HG02840 (cell line): ENCODE measurements around the gene LEMD3.
A peak's percentile ranks its signal among the peaks of the same experiment; 100 is the strongest.

ENCODE experiments used
- ATAC-seq: cut with Tn5 transposase; IDR thresholded peaks from one replicate; pipeline ENCODE4 v1.9.1; 2021; ENCODE audit warnings: mild to moderate bottlenecking, moderate library complexity, moderate number of reproducible peaks; ENCODE audit not compliant: unreplicated experiment, low FRiP score

The LEMD3 gene

DNA sequence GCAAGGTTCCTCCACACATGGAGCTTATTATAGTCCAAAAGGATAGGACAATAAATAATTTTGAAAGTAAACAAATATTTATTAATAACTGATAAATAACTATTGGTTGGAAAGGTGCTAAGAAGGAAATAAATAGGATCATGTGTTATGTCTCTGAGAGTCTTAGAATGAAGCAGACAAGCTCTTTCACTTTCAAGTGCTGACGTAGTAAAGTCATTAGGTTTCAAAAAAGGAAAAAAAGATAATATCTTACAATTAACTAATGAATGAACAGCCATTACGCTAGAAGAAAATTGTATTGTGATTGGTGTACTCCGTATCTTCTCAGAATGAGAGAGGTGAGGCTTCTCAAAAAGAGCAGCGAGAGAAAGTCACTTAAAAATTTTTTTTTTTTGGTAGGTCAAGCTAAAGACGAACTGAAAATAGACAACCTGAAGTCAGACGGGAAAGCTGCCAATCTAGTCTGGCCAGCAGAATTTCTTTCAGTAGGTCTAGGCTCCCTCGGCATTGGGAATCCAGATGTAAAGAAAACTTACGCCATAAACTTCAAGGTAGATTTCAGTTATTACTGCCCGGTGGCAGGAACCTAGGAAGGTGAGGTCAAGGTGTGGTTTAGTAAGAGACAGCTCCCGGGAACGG is 583 bp upstream of the LEMD3 start:
- ATAC-seq: no peak

DNA sequence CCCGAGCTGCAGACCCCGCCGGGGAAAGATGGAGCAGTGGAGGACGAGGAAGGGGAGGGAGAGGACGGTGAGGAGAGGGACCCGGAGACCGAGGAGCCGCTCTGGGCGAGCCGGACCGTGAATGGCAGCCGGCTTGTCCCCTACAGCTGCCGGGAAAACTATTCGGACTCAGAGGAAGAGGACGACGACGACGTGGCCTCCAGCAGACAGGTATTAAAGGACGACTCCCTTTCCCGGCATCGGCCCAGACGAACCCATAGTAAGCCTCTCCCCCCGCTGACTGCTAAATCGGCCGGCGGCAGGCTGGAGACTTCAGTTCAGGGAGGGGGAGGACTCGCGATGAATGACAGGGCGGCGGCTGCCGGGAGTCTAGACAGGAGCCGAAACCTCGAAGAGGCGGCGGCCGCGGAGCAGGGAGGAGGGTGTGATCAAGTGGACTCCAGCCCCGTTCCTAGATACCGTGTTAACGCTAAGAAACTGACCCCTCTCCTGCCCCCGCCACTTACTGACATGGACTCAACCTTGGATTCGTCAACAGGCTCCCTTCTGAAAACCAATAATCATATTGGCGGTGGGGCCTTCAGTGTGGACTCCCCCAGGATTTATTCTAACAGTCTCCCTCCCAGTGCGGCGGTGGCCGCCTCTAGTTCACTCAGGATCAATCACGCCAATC is 962 bp downstream of the LEMD3 start:
- peak; percentile 43 for ATAC-seq

GRCh38 chr12:65171073-65171472 is 1.7 kb downstream of the LEMD3 start:
- ATAC-seq: no peak

DNA sequence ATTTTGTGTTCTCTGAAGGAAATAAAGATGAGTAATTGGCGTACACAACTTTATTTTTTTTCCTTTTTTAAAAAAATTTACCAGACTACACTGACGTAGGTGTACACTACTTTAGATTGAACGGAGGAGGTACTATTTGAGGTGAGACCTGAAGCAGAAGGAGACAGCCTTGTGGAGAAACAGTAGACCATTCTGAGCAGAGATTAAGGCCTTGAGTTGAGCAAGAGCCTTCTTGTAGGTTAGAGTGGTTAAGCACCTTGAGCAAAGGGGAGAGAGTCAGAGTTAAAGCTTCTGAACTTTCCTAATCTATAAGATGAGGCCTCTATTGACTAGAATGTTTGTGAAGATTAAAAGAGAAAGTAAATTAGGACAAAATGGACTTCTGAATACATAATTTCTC is 2.5 kb downstream of the LEMD3 start:
- no peak for ATAC-seq

GRCh38 chr12:65175385-65175784 is 6.0 kb downstream of the LEMD3 start:
- ATAC-seq: no peak

DNA sequence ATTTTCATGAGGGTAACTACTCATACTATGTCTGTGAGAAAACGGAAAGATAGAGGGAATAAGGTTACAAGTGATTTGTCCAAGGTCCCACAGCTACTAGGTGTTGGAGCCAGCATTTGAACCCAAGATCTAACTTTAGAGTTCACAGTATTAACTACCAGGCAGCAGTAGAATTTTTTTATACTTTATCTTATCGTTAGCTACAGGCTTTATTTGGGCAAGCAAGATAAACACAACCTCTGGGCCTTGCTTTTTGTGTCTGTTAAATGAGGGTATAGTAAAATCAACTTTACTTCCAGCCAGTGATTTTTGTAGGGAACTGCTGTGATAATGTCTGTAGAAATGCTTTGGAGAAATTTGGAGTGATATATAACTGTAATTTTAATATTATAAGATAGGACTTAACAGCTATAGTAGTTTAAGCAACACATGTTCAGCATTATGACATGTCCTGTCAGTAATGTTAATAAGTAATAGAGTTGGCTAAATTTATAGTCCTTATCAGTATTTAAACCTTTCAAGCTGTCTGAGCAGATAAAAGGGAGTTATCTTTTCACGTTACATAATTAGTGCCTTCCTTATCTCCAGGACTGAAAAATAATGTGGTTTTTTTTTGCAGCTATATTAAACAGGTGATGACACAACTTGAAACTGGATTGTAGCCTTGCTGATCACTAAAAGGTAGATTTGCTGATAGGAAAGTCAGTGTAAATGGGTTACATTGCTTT is 12.8 kb downstream of the LEMD3 start:
- ATAC-seq: no peak

DNA sequence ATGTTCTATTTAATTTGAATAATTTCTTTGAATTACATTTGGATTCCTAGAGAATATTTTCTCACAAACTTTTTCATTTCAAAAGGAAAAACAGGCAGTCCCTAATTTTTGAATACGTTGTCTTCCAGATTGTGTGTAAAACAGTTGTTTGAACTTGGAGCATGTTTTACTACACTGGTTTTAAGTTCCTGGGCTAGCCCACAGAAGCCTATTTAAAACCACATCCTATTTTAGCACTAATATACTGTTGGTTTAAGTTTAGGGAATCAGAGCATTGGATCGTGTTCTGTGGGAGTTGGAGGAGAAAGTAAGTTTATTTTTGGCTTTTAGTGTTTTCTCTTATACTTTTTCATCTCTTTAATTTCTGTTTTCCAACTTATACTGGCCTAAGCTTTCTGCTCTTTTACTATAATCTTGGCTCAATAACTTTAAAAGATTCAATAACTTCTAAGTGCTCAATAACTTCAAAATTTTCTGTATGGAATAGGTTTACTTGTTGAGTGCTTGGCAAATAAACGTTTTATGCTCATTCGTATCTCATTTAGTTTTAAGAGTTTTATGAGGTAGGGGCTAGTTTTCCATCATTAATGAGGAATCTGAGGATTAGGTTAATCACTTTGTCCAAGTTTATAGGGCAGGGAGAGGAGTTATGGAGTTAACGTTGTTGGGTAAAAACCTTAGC is 14.9 kb downstream of the LEMD3 start:
- no peak for ATAC-seq

DNA sequence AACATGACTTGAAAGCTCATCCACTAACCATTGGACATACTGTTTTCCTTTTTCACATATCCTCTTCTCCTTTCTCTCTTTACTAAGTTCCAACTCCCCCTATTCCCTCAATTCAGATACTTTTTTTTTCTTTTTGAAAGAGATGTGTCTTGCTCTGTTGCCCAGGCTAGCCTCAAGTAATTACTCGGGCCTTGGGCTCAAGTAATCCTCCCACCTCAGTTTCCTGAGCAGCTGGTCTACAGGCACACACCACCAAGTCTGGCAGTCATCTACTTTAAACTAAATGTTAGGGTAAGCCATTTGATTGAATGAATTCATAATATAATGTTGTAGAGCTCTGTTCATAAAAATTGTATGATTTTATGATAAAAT is 15.5 kb downstream of the LEMD3 start:
- ATAC-seq: no peak

- ATAC-seq: no peak
Observed at GRCh38 chr12:65187665-65188064, 18.3 kb downstream of the LEMD3 start.

DNA sequence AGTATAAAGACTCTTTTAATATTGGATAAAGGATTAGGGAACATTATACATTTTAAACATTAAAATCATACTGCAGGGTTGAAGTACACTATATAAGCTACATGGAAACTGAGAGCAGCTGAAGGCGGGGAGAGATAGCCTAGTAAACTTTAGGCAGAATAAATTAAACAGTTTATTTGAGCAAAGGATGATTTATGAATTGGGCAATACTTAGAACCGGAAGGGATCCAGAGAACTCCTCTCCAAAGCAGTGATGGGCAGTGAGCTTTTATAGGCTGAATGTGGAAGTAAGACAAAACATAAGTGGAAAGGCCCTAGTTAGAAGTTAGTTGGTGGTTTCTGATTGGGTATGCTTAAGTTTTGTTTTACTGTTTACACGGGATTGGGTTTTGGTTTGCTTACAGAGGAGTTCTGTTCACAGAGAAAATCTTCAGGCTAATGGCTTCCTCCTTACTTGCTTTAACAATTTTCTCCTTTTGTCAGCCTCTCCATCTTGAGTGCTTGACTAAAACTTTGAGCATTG is 18.9 kb downstream of the LEMD3 start:
- peak; percentile 24 for ATAC-seq

DNA sequence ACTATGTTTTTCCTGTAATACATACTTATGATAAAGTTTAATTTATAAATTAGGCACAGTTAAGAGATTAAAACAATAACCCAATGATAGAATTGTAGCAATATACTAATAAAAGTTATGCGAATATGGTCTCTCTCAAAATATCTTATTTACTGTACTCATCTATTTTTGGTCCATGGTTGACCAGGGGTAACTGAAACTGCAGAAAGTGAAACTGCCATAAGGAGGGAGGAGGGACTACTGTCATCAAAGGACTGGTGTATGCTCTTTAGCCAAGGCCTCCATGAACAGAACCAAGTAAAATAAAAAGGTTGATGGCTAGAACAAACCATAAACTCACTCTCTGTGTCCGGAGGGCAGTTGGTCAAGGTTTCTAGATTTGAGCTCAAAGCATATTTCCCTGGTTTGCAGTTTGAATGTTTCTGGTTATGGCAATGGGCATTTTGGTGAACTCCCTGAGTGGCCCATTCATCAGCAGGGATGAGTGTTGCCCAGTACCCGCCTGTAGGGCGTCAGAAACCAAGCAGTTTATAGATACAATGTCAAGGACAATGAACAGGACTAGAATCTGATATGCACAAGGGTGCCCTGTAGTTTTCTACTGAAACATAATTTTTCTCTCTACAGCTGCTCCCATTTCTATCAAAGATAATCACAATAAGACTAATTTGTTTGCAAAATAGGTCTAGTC is 19.8 kb downstream of the LEMD3 start:
- ATAC-seq: peak; percentile 94

DNA sequence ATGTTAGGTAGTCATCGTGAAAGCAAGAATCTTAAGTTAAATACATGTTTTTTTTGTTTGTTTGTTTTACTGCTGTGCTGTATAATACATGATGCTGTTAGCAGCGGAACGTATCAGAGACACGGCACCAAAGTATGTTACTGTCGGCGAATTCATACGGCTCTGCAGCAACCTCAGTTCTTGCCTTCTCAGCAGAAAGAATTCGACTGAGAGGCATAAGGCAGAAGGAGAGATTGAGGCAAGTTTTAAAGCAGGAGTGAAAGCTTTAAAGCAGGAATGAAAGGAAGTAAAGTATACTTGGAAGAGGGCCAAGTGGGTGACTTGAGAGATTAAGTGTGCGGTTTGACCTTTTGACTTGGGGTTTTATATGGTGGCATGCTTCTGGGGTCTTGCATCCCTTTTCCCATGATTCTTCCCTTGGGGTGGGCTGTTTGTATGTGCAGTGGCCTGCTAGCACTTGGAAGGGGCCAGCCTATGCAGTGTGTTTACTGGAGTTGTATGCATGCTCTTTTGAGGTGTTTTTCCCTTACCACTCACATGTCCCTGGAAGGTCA is 23.7 kb downstream of the LEMD3 start:
- no peak for ATAC-seq

DNA sequence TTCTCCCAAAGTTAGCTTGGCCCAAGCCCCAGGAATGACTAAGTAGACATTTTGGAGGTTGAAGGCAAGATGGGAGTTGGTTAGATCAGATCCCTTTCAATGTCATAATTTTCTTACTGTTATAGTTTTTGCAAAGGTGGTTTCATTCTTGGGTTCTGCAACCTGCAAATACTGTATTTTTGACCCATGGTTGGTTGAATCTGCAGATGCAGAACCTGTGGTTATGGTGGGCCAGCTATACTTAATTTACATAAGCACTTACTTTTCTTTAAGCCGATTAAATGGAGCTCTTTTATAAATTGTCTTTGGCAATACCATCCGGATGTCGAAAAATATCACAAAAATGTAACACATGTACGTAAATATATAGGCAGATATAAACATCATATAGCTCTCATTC is 25.6 kb downstream of the LEMD3 start:
- ATAC-seq: no peak

DNA sequence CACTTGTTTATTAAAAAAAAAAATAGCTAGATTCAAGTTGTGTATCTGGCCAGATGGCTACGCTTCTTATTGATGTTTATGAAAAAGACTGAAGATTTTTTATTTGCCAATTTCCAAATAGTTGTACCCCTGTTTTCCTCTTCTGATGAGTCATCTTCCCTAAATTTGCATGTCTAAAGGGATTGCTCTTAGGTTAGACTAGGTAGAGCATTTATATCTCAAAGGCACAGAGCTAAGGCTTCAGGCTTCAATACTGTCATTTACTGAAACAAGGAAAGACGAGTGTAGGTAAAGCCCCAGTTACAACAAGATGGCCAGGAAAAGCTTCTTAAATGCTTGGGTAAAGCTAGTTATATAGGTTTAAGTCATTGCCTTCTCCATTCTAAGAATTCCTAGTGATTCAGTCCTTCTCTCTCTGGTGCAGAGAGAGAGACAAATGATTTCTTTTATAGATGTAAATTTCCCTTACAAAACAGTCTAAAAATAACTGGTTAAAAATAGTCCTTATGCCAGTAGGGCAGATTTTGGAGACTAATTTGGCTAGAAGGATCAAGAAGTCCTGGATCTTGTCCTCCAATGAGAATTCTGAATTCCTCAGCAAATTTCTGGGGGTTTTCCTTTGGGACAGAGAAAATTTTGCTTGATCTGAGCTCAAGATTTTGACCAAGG is 26.1 kb downstream of the LEMD3 start:
- ATAC-seq: no peak

DNA sequence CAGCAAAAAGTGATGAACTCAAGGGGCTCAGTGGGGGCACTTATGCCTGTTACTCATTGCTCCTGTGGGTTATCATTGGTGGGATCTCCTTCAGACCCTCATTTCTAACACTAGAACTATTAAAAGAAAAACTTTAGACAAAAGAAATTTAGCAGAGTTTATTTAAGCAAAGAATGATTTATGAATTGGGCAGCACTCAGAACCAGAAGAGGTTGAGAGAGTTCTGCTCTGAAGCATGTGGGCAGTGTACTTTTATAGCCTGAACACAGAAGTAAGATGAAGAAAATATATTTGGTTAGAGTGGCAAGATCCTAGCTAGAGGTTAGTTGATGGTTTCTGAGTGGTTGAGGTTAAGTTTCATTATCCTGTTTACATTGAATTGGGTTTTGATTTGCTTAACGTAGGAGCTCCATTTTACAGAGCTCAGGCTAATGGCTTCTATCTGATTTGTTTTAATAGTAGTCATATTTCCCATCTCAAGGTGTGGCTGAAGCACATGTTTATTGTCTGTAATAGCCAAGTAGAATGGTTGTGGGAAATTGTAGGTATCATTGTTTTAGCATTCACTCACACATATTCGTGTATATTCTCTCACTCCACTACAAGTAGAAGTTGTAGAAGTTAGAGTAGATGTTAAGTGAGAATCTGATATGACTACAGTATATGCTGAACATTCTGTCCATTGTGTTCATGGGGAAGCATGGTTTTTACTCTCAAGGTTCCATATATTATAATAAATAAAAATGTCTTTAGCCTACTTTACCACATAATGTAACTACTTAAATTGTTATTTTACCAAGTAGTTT is 27.6 kb downstream of the LEMD3 start:
- no peak for ATAC-seq

DNA sequence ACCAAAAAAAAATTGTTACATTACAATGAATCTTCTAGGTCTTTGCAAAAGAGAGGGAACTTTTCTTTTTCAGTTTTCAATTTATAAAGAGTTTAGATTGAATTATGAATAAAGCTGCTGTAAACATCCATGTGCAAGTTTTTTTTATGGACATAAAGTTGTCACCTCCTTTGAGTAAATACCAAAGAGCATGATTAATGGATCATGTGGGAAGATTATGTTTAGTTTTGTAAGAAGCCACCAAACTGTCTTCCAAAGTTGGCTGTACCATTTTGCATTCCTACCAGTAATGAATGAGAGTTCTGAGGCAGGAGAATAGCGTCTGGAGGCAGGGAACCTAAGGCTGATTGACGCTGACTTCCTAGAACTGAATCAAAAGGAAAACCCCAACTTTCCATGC is 30.2 kb downstream of the LEMD3 start:
- ATAC-seq: no peak

DNA sequence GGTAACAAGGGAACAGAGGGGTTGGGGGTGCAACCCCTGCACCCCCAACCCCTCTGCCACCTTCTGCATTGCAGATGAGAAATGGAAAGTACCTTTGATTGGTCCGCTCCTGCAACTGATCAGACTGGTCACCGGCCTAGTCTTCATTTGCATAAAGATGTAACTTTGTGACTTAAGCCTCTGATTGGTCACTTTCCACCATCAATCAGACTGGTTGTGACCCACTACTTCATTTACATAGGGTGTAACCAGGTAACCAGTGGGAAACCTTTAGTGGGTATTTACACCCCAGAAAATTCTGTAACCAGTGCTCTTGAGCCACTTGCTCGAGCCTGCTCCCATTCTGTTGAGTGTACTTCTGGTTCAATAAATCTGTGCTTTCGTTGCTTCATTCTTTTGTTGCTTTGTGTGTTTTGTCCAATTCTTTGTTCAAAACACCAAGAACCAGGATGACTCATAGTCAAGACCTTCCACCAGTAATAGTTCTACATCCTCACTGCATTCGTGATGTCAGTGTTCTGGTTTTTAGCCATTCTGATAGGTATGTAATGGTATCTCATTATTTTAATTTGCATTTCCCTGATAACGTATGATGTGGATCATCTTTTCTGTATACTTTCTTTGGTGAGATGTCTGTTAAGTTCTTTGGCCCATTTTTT is 30.8 kb downstream of the LEMD3 start:
- ATAC-seq: no peak

- no peak for ATAC-seq
Observed at GRCh38 chr12:65203376-65203775, 34.0 kb downstream of the LEMD3 start.
